Measurements from ENCODE around the gene NUDT4.

DNA sequence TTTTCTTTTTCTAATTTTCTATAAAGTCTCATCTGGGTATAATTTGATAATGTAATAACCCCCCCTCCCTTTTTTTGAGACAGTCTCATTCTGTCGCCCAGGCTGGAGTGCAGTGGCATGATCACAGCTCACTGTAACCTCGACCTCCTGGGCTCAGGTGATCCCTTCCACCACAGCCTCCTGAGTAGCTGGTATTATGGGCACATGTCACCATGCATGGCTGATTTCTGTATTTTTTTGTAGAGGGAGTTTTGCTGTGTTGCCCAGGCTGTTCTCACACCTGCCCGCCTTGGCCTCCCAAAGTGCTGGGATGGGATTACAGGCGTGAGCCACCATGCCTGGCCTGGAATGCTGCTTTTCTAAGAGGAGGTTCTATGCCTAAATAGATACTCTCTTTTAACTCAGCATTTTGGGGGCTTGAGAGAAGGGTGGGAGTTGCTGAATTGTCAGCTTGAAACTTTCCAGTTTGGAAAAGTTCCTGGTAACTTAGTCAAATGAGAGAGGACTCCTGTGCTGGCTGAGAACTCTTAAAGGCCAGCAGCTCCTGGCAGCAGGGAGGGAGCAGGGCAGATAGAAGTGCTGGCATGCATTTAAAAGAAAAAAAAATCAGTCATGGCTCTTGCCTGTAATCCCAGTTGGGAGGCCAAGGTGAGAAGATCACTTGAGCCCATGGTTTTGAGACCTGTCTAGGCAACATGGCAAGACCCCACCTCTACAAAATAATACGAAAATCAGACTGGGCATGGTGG, 13.0 kb downstream of the NUDT4 start:
- TF ChIP-seq CTCF (optimal IDR thresholded peaks at IDR 0.05 in 1 of 3, IDR thresholded peaks at IDR 0.05 in 1 of 3, conservative IDR thresholded peaks at IDR 0.05 in 1 of 3; ENCODE audit: extremely low read depth in 1 of 3, insufficient read depth in 2 of 3, low read length in 3 of 3), result no peak
- no peak for TF ChIP-seq EZH2 (IDR thresholded peaks at IDR 0.05; ENCODE audit: low read length)

All from keratinocyte (primary cell).